ENCODE data around the gene RPS27L. TPM values are rescaled to one million over a fixed set of nuclear protein-coding genes. Genes with fewer than 3 reads are reported as not detected.

RPS27L gene
- total and polyA plus RNA-seq, 9 of the 15 experiments (the other 6 are each of a cell fraction or from before 2014, with no cell fraction given): 72.2 to 382 (median 116) TPM

DNA sequence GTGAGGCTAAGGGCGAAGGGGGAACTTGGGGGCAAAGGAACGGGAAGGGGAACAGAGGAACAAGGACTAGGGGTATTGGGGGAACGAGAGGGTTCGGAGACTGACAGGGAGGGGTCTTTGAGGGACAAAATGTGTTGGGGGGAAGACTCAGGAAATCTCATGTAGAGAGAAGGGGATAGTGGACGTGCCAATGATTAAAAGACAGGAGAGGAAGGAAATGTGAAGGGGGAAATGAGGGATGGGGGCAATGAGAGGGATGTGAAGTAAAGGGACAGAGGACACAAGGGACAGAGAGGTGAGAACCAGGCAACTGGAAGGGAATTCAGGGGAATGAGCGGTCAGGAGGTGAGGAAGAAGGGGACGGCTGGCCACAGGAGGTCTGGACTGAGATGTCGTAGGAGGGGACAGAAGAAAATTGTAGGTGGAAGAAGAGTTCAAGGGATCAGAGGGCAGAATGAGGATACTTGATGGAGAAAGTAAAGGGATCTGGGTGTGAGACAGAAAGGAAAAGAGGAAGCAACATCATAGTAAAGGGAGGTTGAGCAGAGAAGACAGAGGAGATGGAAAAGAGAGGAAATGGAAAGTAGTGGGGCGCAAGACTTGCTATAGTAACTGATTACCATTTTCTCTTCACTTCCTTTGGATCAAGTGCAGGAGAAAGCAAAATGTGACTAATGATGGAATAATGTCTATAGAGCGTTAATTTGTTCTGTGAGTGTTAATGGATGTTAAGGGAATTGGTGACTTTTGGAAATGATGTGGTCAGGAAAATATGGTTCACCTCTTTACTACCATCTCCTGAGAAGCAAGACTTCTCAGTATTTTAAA, 32.9 kb upstream of the RPS27L start (continued):
- TF ChIP-seq, protein P1, sequence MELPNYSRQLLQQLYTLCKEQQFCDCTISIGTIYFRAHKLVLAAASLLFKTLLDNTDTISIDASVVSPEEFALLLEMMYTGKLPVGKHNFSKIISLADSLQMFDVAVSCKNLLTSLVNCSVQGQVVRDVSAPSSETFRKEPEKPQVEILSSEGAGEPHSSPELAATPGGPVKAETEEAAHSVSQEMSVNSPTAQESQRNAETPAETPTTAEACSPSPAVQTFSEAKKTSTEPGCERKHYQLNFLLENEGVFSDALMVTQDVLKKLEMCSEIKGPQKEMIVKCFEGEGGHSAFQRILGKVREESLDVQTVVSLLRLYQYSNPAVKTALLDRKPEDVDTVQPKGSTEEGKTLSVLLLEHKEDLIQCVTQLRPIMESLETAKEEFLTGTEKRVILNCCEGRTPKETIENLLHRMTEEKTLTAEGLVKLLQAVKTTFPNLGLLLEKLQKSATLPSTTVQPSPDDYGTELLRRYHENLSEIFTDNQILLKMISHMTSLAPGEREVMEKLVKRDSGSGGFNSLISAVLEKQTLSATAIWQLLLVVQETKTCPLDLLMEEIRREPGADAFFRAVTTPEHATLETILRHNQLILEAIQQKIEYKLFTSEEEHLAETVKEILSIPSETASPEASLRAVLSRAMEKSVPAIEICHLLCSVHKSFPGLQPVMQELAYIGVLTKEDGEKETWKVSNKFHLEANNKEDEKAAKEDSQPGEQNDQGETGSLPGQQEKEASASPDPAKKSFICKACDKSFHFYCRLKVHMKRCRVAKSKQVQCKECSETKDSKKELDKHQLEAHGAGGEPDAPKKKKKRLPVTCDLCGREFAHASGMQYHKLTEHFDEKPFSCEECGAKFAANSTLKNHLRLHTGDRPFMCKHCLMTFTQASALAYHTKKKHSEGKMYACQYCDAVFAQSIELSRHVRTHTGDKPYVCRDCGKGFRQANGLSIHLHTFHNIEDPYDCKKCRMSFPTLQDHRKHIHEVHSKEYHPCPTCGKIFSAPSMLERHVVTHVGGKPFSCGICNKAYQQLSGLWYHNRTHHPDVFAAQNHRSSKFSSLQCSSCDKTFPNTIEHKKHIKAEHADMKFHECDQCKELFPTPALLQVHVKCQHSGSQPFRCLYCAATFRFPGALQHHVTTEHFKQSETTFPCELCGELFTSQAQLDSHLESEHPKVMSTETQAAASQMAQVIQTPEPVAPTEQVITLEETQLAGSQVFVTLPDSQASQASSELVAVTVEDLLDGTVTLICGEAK (IDR thresholded peaks at IDR 0.05): peak; percentile 54; the same call in 1 of the 2 replicates
- TF ChIP-seq, protein P1 (CRISPR knock-in tag; IDR thresholded peaks at IDR 0.05): no peak
- TF ChIP-seq, protein P2, sequence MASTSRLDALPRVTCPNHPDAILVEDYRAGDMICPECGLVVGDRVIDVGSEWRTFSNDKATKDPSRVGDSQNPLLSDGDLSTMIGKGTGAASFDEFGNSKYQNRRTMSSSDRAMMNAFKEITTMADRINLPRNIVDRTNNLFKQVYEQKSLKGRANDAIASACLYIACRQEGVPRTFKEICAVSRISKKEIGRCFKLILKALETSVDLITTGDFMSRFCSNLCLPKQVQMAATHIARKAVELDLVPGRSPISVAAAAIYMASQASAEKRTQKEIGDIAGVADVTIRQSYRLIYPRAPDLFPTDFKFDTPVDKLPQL (IDR thresholded peaks at IDR 0.05; ENCODE audit: extremely low read depth, insufficient read length): no peak
- TF ChIP-seq, protein P3, sequence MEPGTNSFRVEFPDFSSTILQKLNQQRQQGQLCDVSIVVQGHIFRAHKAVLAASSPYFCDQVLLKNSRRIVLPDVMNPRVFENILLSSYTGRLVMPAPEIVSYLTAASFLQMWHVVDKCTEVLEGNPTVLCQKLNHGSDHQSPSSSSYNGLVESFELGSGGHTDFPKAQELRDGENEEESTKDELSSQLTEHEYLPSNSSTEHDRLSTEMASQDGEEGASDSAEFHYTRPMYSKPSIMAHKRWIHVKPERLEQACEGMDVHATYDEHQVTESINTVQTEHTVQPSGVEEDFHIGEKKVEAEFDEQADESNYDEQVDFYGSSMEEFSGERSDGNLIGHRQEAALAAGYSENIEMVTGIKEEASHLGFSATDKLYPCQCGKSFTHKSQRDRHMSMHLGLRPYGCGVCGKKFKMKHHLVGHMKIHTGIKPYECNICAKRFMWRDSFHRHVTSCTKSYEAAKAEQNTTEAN (CRISPR knock-in tag; IDR thresholded peaks at IDR 0.05): no peak
- TF ChIP-seq KLF1 (tag; IDR thresholded peaks at IDR 0.05) (no peak), ARID1B (IDR thresholded peaks at IDR 0.05) (peak; percentile 57), KLF6 (CRISPR knock-in tag; IDR thresholded peaks at IDR 0.05; ENCODE audit: borderline replicate concordance) (no peak), SAFB (IDR thresholded peaks at IDR 0.05; ENCODE audit: borderline replicate concordance, low read depth, low read length) (no peak), ZBTB17 (CRISPR knock-in tag; IDR thresholded peaks at IDR 0.05) (no peak), SRSF3 (IDR thresholded peaks at IDR 0.05; ENCODE audit: insufficient read depth, low read length) (no peak), ZNF232 (CRISPR knock-in tag; IDR thresholded peaks at IDR 0.05) (no peak), BDP1 (IDR thresholded peaks at IDR 0.05; ENCODE audit: insufficient read depth, insufficient read length) (no peak)
- TF ChIP-seq, protein P4, sequence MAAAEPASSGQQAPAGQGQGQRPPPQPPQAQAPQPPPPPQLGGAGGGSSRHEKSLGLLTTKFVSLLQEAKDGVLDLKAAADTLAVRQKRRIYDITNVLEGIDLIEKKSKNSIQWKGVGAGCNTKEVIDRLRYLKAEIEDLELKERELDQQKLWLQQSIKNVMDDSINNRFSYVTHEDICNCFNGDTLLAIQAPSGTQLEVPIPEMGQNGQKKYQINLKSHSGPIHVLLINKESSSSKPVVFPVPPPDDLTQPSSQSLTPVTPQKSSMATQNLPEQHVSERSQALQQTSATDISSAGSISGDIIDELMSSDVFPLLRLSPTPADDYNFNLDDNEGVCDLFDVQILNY (CRISPR knock-in tag; IDR thresholded peaks at IDR 0.05): no peak
- TF ChIP-seq, protein P5, sequence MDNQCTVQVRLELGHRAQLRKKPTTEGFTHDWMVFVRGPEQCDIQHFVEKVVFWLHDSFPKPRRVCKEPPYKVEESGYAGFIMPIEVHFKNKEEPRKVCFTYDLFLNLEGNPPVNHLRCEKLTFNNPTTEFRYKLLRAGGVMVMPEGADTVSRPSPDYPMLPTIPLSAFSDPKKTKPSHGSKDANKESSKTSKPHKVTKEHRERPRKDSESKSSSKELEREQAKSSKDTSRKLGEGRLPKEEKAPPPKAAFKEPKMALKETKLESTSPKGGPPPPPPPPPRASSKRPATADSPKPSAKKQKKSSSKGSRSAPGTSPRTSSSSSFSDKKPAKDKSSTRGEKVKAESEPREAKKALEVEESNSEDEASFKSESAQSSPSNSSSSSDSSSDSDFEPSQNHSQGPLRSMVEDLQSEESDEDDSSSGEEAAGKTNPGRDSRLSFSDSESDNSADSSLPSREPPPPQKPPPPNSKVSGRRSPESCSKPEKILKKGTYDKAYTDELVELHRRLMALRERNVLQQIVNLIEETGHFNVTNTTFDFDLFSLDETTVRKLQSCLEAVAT (IDR thresholded peaks at IDR 0.05): peak; percentile 43 to 89

Data from K562 (cell line).